HG02763 (cell line): Measurements from ENCODE around the gene PRSS53.

Source experiments
- ATAC-seq: cut with Tn5 transposase; IDR thresholded peaks from one replicate; pipeline ENCODE4 v1.9.1; 2021; ENCODE audit warnings: mild to moderate bottlenecking, moderate library complexity; ENCODE audit not compliant: unreplicated experiment

PRSS53 gene

DNA sequence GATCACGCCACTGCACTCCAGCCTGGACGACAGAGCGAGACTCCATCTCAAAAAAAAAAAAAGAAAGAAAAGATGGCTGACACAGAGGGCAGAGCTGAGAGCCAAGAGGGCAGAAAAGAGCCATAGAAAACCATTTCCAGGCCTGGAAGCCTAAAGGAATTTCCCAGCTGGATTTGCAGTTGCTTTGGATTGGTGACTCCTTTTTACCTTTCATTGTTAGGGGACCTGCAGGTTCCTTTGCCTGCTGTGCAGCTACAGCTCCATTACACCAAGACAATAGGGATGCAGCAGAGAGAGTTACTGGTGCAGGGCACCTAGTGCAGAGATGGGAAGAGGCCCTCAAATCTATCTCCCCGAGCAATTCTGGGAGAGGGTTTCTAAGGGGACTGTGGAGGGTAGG is 33.1 kb downstream of the PRSS53 start:
- ATAC-seq: no peak

DNA sequence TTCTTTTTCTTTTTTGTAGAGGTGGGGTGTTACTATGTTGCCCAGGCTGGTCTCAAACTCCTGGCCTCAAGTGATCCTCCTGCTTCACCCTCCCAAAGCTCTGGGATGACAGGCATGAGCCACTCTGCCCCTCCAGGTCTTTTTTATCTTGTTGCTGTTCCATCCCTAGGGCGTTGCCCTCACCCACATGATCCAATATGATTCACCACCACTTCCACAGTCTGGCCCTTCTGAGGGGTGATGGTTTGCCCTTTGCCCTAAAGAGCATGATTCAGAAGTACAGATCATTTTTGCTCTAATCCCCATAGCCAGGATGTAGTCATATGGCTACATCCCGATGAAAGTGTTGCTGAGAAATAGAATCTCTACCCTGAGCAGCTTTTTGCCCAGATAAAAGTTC is 36.6 kb downstream of the PRSS53 start:
- no peak for ATAC-seq

DNA sequence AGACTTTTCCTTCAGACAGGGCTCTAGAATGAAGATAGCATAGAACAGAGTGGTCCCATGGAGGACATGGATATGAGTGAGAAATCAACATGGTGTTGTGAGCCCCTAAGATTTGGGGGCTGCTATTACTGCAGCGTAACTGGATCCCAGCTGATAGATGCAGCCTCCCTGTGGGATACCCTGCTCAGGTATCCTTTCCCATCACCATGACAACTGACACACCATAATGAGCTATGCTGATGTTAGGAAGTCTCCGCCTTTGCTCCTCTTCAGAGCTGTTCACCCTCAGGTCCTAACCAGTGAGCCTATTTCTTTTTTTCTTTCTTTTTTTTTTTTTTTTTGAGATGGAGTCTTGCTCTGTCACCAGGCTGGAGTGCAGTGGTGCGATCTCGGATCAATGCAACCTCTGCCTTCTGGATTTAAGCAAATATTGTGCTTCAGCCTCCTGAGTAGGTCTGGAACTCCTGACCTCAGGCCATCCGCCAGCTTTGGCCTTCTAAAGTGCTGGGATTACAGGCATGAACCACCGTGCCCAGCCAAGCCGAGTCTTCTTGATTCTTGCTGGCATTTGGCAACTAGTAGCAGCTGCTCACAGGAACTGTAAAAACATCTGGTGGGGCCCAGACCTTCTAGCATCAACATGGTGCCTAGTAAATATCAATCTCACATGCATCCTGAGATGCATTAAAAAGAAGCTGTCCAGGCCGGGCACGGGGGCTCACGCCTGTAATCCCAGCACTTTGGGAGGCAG is 38.3 kb downstream of the PRSS53 start:
- no peak for ATAC-seq

DNA sequence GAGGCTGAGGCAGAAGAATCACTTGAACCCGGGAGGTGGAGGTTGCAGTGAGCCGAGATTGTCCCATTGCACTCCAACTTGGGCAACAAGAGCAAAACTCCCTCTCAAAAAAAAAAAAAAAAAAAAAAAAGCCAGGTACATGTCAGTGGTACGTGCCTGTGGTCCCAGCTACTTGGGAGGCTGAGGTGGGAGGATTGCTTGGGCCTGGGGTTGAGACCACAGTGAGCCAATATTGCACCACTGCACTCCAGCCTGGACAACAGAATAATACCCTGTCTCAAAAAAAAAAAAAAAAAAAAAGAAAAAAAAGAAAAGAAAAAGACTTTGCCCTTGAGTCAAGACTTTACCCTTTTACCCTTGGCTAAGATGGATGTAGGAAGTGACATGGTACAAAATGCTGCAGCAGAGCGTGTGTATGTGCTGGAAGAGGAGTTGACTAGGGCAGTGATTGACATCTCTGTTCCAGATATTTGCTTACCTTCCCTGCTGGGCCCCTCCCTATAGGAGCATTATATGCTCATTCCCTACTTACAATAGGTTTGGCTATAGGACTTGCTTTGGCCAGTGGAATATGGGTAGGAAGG is 44.8 kb downstream of the PRSS53 start:
- no peak for ATAC-seq

DNA sequence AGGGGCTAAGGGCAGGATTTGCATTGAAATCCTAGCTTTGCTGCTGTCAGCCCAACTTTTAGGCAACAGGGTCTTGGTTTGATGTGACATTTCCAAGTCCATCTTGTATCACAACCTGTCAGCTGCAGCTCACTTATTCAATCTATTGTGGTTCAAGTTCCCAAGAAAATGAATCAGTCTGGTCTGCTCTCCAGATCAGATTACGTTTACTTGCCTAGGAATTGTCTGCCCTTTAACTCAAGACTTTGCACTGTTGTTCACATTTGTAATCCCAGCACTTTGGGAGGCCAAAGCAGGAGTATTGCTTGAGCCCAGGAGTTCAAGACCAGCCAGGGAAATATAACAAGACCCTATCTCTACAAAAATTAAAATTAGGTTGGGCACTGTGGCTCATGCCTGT is 45.4 kb downstream of the PRSS53 start:
- ATAC-seq: no peak

DNA sequence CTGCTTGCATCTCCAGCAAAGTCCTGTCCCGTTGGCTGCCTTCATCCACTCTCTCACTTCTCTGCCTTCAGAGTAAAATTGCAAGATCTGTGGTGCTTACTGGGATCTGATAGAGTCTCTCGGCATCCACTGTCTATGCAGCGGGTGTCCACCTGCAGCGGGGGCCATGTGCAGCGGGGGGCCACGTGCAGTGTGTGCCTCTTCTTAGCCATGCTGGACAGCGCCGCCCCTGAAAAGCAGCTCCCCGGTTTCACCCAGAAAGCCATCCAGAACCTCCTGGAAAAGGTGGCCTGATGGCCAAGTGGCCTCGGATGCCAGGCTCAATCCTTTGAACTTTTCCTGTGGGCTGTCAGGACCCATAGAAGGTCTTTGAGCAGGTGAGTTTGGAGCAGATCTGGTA is 45.9 kb downstream of the PRSS53 start:
- ATAC-seq: no peak

DNA sequence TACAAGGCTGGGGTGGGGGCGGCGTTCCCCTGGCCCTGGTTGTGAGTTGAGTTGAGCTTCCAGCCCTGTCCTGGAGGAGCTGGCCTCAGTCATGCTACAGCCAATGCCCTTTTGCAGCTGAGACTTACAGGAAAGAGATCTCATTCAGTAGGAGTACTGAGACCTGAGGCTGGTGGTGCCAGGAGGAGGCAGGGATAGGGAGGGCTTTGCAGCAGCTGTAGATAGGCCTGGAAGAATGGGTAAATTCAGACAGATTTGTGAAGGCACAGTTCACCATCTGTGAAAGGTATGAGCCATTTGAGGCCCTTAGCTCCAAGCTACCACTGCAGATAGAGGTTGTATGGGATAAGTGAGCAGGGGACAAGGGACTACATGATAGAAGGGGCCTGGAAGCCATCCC is 49.8 kb downstream of the PRSS53 start:
- no peak for ATAC-seq

DNA sequence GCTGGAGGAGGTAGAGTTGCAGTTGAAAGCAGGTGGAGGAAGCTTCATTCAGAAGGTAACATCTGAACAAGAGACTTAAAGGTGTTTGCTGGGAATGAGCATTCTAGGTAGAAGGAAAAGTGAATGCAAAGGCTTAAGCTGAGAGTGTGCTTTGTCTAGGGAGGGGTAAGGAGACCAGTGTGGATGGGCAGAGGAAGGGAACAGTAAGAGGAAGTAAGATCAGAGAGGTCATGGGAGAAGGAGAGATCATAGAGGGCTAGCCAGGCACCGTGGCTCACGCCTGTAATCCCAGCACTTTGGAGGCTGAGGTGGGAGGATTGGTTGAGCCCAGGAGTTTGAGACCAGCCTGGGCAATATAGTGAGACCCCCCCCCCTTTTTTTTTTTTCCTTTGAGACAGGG is 52.1 kb downstream of the PRSS53 start:
- ATAC-seq: no peak

DNA sequence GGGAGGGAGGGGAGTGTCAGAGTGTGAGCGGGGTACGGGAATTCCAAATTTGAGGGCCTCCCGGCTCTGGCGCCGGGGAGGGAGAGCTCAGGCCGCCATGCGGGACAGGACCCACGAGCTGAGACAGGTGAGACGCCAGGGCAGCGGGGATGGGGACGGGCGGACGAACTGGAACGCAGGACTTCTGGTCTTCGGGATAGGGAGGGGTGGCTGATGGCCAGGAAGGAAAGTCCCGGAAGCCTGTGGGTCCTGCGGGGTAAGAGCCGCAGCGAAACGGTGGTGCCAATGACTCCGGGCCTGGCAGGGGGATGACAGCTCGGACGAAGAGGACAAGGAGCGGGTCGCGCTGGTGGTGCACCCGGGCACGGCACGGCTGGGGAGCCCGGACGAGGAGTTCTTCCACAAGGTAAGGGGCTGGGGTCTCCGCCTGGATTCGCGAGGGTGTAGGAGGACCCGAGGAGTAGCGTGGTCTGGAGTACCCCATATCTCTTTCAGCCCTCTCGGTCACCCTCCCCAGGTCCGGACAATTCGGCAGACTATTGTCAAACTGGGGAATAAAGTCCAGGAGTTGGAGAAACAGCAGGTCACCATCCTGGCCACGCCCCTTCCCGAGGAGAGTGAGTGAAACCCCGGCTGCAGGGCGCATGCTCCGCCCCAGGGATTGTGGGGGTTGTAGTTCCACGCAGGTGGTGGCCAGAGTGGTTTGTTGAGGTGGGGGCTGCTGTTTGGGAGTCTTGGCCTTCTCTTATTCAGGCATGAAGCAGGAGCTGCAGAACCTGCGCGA is 54.8 kb downstream of the PRSS53 start:
- ATAC-seq: peak; percentile 41
